Effector memory CD4-positive, alpha-beta T cell (primary cell): ENCODE results near the gene NKPD1.

Source experiments
- DNase-seq, 3 donors: peaks; one replicate each; pipeline ENCODE4 v3.0.0-alpha.2; 2020
- H3K27ac ChIP-seq: 2 replicates; pipeline ENCODE4 v1.7.0; 2013; ENCODE audit warnings: mild to moderate bottlenecking, low read length, moderate library complexity; ENCODE audit not compliant: insufficient read depth, poor library complexity, severe bottlenecking
- H3K27me3 ChIP-seq: replicated peaks from 2 replicates; pipeline ENCODE4 v1.7.0; 2013; ENCODE audit warnings: mild to moderate bottlenecking, low read length; ENCODE audit not compliant: insufficient read depth, control insufficient read depth, poor library complexity, severe bottlenecking
- H3K36me3 ChIP-seq: 2 replicates; pipeline ENCODE4 v1.7.0; 2013; ENCODE audit warnings: mild to moderate bottlenecking, low read length, moderate library complexity; ENCODE audit not compliant: control insufficient read depth, insufficient read depth
- H3K4me1 ChIP-seq: 2 replicates; pipeline ENCODE4 v1.7.0; 2013; ENCODE audit warnings: low read length, mild to moderate bottlenecking; ENCODE audit not compliant: control insufficient read depth, insufficient read depth, poor library complexity, severe bottlenecking
- H3K4me3 ChIP-seq: 2 replicates; pipeline ENCODE4 v1.7.0; 2013; ENCODE audit warnings: low read length, low read depth, mild to moderate bottlenecking; ENCODE audit not compliant: insufficient read depth, poor library complexity, severe bottlenecking
- H3K9me3 ChIP-seq: 2 replicates; pipeline ENCODE4 v1.7.0; 2013; ENCODE audit warnings: mild to moderate bottlenecking, low read length, moderate library complexity; ENCODE audit not compliant: control insufficient read depth

Gene NKPD1

DNA sequence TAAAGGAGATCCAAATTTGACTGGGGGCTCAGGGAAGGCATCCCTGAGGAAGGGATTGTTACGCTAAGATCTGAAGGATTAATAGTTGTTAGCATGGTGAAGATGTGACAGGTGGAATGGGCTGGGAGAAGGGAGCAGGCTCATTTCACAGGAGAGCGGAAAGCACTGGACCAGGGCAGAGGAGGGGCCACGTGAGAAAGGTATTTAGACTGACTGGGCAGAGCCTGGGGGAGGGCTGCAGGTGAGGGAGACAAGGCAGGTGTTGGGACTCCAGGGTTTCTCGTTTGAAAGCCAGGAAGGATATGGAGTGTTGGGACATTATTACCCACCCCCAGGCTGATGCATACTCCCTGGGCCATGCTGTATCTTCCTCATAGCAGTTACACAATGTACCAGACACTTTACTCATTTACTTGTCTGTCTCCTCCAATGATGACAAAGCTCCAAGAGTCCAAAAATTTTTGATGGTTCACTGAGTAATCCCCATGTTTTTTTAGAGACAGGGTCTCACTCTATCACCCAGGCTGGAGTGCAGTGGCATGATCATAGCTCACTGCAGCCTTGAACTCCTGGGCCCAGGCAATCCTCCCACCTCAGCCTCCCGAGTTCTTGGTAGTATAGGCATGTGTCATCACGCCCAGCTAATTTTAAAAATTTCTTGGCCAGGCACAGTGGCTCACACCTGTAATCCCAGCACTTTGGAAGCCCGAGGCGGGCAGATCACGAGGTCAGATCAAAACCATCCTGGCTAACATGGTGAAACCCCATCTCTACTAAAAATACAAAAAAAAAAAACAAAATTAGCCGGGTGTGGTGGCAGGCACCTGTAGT is 14.9 kb upstream of the NKPD1 start:
- H3K27ac ChIP-seq, result no peak overlapping the region
- H3K9me3 ChIP-seq, result no peaks in the 10 kb centered on the region
- H3K4me3 ChIP-seq, result no peak overlapping the region
- peaks cover 35% of the 10 kb centered on the region for H3K4me1 ChIP-seq
- no peak for DNase-seq
- no peaks in the 10 kb centered on the region for H3K27me3 ChIP-seq
- H3K36me3 ChIP-seq, result no peaks in the 10 kb centered on the region

DNA sequence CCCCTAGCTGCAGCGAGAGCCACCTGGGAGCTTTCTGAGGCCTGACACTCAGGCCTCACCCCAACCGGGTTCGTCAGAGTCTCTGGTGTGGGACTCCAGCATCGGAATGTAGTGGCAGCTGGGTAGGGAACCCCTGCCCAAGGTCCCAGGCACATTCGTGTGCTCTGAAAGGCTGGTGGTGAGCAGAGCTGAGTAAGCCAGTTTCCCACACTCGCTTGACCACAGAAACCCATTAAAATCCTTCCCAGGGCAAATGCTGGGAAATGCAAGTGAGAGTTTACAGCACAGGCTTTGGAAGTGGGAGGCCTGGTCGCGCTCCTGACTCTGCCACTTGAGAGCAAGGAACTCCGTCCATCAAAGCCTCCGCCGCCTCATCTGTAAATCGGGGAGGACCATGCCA is 13.0 kb upstream of the NKPD1 start:
- Histone ChIP-seq H3K9me3 (no peaks in the 10 kb centered on the region), H3K27ac (no peak overlapping the region), H3K27me3 (no peaks in the 10 kb centered on the region), H3K36me3 (no peaks in the 10 kb centered on the region), H3K4me1 (peaks cover 36% of the 10 kb centered on the region), H3K4me3 (no peak overlapping the region)
- DNase-seq, result no peak

DNA sequence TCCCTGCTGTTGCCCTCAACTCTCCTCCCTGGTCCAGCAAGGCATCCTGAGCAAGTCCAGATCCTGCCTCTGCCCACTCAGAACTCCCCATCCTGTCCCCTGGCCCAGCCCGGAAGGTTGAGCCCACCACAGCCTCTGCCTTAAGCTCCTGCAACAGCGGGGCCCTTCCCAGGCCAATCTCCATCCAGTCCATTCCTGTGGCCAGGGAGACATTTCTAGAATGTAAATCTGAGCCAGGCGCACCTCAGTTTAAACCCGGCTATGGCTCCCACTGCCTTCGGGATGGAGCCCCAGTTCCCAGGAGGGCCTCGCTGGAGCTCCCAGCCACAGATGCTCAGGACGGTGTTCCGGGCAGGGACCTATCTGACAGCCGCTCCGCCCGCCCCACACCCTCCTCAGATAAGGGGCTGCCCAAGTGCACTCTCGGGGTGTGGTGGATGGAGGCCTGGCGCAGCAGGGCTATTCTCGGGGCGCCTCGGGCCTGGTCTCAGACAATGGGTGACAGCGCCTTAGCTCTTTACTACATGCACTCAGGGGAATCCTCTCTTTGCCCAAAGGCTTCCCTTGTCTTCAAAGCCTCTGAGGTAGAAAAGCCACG is 11.9 kb upstream of the NKPD1 start:
- no peak overlapping the region for H3K4me3 ChIP-seq
- peak overlapping the region; percentile 48 for H3K27ac ChIP-seq
- H3K36me3 ChIP-seq, result no peaks in the 10 kb centered on the region
- peaks cover 36% of the 10 kb centered on the region for H3K4me1 ChIP-seq
- DNase-seq, result no peak
- no peaks in the 10 kb centered on the region for H3K9me3 ChIP-seq
- no peaks in the 10 kb centered on the region for H3K27me3 ChIP-seq

DNA sequence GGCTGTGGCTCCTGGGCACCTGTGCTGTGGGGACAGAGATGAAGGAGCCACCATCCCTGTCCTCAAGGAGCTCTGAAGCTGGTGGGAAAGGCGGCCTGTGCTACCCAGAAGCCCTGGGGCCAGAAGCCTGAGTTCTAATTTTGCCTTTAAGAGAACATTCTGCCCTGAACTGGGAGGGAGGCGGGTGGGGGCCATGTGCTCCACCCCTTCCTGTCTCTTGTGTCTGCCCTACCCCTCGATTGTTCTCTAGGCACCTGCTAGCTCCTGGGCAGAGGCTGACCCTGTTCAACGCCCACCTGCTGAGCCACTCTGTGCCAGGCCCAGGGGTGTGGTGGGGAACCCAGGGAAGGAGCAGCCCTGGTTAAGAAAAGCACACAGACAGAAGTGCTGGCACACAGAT is 11.4 kb upstream of the NKPD1 start:
- Histone ChIP-seq H3K27ac (peak overlapping the region; percentile 48), H3K36me3 (no peaks in the 10 kb centered on the region), H3K27me3 (no peaks in the 10 kb centered on the region), H3K9me3 (no peaks in the 10 kb centered on the region), H3K4me3 (no peak overlapping the region), H3K4me1 (peaks cover 34% of the 10 kb centered on the region)
- no peak for DNase-seq

DNA sequence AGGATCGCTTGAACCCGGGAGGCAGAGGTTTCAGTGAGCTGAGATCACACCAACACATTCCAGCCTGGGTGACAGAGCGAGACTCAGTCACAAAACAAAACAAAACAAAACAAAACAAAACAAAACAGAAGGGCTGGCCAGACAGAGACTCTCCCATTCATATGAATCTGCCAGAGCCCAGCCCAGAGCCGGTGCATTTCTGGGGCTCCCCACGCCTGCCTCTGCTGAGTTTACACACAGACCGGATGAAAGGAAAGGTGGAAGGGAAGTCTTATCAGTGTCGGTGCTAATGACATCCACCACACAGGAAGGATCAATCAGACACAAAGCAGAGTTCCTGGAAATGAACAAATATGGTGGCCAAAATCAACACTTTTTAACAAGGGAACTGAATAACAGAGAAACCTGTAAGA is 10.4 kb upstream of the NKPD1 start:
- peak; percentile 39 to 56 (median 42) for DNase-seq
- Histone ChIP-seq H3K4me1 (peaks cover 34% of the 10 kb centered on the region), H3K4me3 (peak overlapping the region; percentile 8), H3K27ac (peak overlapping the region; percentile 56), H3K36me3 (no peaks in the 10 kb centered on the region), H3K9me3 (no peaks in the 10 kb centered on the region), H3K27me3 (no peaks in the 10 kb centered on the region)

DNA sequence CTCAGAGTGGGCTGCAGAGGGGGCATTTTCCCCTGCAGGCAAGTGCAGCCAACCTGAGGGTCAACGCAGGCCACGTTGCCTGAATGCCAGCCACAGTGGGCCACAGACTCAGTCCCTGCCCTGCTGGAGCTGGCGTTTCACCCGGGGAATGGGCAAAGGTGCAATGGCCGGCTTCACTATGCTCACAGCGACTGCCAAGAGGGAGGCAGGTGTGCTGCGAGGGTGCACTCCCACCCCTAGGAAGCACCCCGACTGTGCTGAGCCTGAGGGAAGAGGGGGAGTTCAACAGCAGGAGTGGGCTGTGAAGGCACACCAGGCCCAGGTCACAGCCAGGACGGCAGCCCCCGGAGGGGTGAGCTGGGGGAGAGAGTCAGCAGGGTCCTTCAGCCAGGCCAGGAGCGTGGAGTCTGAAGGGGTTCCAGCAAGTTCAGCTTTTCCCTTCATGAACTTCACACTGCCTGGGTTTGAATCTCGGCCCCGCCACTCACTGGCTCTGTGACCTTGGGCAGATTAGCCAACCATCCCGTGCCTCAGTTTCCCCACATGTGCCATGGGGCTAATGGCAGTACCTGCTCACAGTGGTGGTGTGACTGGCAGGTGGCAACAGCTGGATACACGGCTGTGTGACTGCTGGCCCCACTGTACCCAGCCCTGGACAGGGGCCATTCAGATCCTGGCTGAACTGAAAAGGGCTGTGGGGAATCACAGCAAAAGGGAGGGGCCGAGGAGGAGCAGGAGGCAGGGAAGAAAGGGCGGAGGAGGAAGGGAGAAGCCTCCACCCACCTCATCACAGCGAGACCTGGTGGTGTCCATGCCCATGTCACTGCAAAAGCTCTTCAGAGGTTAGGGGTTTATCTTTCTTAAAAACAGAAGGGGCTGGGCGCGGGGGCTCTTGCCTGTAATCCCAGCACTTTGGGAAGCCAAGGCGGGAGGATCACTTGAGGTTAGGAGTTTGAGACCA is 9.6 kb upstream of the NKPD1 start:
- H3K36me3 ChIP-seq, result no peaks in the 10 kb centered on the region
- no peaks in the 10 kb centered on the region for H3K27me3 ChIP-seq
- DNase-seq, result no peak
- peak overlapping the region; percentile 56 for H3K27ac ChIP-seq
- peaks cover 36% of the 10 kb centered on the region for H3K4me1 ChIP-seq
- H3K9me3 ChIP-seq, result no peaks in the 10 kb centered on the region
- H3K4me3 ChIP-seq, result peak overlapping the region; percentile 8

DNA sequence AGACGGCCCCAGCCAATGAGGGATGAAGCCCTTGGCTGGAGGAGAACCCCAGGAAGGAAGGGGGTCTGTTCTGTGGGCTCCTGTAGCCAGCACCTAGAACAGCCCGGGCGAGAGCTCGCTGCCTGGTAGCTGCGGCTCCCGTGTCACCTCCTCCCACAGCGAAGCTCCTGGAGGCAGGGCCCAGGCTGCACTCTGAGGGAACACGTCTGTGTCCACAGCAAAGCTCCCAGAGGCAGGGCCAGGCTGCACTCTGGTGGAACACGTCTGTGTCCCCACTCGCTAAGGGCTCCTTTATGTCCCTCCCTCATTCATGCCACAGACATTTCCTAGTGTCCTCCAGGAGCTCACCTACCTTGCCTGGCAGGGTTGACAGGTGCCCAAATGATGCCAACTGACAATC is 8.8 kb upstream of the NKPD1 start:
- Histone ChIP-seq H3K27ac (no peak overlapping the region), H3K4me1 (peaks cover 44% of the 10 kb centered on the region), H3K9me3 (no peaks in the 10 kb centered on the region)

DNA sequence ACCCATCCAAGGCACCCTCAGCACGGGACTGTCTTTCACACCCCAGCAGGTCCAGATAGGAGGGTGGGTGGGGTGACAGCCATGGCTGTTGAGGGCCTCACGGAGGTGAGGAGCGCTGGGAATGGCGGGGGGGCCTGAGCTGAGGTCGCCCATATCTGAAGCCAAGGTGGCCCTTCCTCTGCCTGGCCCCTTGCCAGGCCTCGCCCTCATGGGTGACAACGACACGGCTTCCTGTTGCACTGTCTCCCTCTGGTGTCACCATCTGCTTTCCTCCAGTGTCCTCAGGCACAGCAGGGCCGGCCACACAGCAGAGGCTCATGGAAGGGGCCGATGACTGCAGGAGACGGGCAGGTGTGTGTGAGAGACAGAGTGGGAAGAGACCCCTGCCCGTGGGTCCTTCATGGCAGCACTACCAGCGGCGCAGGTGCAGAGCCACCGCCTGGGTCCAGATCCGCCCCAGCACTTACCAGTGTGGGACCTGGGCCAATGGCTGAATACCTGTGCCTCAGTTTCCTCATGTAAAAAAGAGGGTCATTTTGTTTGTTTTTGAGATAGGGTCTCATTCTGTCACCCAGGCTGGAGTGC is 8.1 kb upstream of the NKPD1 start:
- Histone ChIP-seq H3K9me3 (no peaks in the 10 kb centered on the region), H3K27me3 (no peaks in the 10 kb centered on the region), H3K4me3 (no peak overlapping the region), H3K36me3 (no peaks in the 10 kb centered on the region), H3K27ac (no peak overlapping the region), H3K4me1 (peaks cover 51% of the 10 kb centered on the region)
- DNase-seq, result no peak

More for the DNA sequence above, 8.8 kb upstream of the NKPD1 start:
- Histone ChIP-seq H3K27me3 (no peaks in the 10 kb centered on the region), H3K36me3 (no peaks in the 10 kb centered on the region), H3K4me3 (no peak overlapping the region)
- DNase-seq, result no peak

DNA sequence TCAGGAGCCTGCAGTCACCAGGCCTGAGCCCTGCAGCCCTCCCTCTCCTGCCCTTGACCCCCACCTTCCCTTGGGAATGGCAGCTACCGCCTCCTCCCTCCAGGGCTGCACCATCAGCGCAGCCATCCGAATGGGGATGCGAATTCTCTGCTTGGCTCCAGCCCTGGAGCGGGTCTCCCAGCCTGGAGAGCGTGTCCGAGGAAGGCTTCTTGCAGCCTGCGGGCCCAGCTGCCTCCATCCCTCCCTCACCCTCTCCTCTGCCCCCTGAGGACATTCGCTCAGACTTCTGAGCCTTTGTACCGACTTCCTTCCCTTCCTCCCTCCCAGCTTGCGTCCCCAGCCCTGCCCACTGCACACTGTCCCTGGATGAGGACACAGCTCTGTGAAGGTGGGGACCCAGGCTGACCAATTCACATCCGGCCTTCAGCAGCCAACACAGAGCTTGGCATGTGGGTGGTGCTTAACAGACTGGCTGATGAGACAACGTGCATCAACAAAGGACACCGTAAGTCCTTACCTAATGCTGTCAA is 6.0 kb upstream of the NKPD1 start:
- no peaks in the 10 kb centered on the region for H3K36me3 ChIP-seq
- no peaks in the 10 kb centered on the region for H3K27me3 ChIP-seq
- no peak overlapping the region for H3K27ac ChIP-seq
- peaks cover 45% of the 10 kb centered on the region for H3K4me1 ChIP-seq
- no peak overlapping the region for H3K4me3 ChIP-seq
- H3K9me3 ChIP-seq, result no peaks in the 10 kb centered on the region
- DNase-seq, result no peak
